ENCODE data around the gene VIPR2. TPM values are rescaled to one million over a fixed set of nuclear protein-coding genes. Genes with fewer than 3 reads are reported as not detected.

VIPR2 gene
- total and polyA plus RNA-seq, 8 donors = 0.28 to 0.80 (median 0.44) TPM

DNA sequence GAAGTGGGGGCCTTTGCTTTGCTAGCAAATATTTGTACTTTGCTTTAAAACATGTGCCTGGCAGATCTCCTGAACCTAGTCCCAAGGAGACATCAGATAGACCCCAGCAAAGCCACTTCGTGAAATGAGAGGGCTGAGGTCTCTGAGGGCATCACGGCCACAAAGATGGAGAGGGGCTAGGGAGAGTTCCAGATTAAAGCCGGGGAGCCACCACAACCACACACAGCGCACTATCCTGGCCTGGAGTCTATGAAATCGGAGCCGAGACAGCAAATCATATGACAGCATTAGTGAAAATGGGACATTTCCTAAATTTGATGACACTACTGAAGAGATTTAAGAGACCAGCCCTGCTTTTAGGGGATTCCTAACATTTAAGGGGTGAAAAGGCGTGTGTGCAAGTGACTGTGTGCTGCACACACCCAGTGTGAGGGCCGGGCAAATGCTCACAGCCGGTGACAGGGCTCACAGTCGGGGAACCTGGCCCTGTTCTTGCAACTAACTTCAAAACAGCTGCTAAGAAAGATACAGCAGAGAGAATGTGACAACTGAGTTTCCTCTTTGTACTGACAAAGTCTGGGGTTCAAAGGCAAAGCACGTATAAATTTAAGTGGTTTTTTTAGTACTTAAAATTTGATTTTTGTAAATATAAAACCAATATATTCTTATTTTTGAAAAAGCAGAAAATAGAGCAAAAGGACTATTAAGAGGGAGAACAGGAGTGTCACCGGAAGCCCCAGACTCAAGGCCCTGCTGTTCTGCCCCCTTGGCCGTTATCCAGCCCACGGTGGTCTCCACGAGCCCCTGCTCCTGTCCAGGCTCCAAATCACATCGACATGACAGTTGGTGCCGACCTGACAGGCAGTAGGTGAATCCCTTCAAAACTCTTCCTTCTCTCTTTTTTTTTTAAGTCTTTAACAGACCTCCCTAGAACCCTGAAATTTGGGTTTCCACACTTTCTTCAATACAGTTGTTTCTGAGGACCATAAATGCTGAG is 49.5 kb downstream of the VIPR2 start:
- no peak for DNase-seq
- no peak overlapping the region for H3K27ac ChIP-seq
- no peaks in the 10 kb centered on the region for H3K9me3 ChIP-seq
- no peaks in the 10 kb centered on the region for H3K36me3 ChIP-seq
- H3K27me3 ChIP-seq = no peaks in the 10 kb centered on the region
- no peak for ATAC-seq
- H3K4me1 ChIP-seq = no peaks in the 10 kb centered on the region
- H3K4me3 ChIP-seq = no peak overlapping the region
- intact Hi-C loops (cut with DNase I) = no loop called here
- TF ChIP-seq, protein P1, sequence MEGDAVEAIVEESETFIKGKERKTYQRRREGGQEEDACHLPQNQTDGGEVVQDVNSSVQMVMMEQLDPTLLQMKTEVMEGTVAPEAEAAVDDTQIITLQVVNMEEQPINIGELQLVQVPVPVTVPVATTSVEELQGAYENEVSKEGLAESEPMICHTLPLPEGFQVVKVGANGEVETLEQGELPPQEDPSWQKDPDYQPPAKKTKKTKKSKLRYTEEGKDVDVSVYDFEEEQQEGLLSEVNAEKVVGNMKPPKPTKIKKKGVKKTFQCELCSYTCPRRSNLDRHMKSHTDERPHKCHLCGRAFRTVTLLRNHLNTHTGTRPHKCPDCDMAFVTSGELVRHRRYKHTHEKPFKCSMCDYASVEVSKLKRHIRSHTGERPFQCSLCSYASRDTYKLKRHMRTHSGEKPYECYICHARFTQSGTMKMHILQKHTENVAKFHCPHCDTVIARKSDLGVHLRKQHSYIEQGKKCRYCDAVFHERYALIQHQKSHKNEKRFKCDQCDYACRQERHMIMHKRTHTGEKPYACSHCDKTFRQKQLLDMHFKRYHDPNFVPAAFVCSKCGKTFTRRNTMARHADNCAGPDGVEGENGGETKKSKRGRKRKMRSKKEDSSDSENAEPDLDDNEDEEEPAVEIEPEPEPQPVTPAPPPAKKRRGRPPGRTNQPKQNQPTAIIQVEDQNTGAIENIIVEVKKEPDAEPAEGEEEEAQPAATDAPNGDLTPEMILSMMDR (IDR thresholded peaks at IDR 0.05) = no peak

DNA sequence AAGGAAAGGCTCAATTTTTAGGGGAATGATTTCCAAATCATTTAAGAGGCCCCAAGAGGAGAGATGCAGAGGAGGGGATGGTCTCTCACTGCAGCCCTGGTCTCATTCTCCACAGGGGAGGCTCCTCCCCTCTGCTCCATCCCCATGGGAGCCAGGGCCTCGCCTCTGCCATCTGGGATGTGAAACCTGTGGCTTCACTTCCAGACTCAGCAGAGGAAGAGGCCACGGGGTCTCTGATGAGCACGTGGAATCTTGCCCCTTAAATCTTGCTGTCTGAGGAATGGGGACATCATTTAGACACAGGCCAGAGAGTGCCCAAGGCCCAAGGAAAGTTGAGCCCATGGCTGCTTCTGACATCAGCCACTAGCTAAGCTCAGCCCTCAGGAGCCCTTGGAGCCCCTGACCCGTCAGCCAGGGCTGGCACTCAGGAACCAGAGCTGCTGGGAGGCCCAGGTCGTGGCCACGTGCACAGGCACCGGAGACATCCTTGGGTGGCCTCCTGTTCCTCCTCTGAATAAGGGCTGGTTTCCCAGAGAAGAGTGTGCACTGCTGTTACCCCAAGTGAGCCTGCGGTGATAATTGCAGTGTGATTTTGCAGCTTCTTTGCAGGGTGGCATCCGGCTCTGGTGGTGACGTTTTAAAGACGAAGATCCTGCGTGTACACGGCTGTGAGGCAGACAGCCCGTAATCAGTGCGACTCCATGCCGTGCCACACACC is 50.5 kb downstream of the VIPR2 start:
- Histone ChIP-seq H3K9me3 (no peaks in the 10 kb centered on the region), H3K36me3 (no peaks in the 10 kb centered on the region), H3K4me3 (no peak overlapping the region), H3K27me3 (no peaks in the 10 kb centered on the region), H3K27ac (no peak overlapping the region), H3K4me1 (no peaks in the 10 kb centered on the region)
- intact Hi-C loops (cut with DNase I) = no loop called here
- ATAC-seq = no peak
- DNase-seq = no peak
- TF ChIP-seq, protein P1 (IDR thresholded peaks at IDR 0.05) = no peak

DNA sequence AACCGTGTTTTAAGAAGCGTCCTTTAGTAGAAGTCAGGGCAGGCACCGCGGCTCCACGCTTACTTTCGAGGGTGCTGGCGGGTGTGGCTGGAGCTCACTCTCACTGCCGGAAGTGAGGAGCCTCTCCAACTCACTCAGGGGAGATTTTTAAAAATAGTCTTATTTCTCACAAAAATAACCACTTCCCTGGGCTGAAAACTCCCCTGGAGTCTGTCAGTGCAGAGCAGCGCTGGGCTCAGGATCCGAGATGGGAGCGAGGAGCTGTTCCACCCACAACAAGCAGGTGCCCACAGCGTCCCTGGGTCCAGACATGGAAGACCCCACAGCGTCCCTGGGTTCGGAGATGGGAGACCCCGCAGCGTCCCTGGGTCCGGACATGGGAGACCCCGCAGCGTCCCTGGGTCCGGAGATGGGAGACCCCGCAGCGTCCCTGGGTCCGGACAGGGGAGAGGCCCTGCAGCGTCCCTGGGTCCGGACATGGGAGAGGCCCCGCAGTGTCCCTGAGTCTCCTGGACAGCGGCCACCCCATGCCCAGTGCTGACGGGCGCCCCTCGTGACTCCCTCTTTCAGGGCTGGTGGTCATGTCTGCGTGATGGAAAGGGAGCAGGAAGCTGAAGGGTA is 51.2 kb downstream of the VIPR2 start:
- Histone ChIP-seq H3K27me3 (no peaks in the 10 kb centered on the region), H3K4me1 (no peaks in the 10 kb centered on the region), H3K36me3 (no peaks in the 10 kb centered on the region), H3K27ac (no peak overlapping the region), H3K9me3 (no peaks in the 10 kb centered on the region), H3K4me3 (no peak overlapping the region)
- ATAC-seq = no peak
- intact Hi-C loops (cut with DNase I) = no loop called here
- peak in 1 of 4 donors; percentile 74 for DNase-seq
- TF ChIP-seq, protein P1 (IDR thresholded peaks at IDR 0.05) = no peak

DNA sequence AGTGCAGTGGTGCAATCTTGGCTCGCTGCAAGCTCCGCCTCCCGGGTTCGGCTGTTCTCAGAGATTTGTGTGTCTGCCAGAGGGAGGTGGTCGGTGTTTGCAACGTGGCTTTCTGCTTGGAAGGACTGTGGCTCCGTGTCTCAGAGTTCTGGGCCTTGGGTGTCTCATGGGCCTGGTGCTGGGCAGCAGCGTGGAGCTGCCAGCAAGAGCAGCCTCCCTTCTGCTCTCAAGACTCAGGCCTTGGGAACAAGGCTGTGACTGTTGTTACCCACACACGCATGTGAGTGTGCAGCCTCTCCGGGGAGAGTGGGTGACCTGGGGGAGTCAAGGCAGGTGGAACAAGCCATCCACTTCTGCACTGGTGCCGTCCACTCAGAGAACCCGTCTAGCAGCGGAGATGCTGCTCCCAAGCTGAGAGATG is 52.0 kb downstream of the VIPR2 start:
- TF ChIP-seq, protein P1 (IDR thresholded peaks at IDR 0.05) = no peak
- no peaks in the 10 kb centered on the region for H3K9me3 ChIP-seq
- no peak overlapping the region for H3K4me3 ChIP-seq
- intact Hi-C loops (cut with DNase I) = no loop called here
- no peaks in the 10 kb centered on the region for H3K4me1 ChIP-seq
- ATAC-seq = no peak
- no peaks in the 10 kb centered on the region for H3K27me3 ChIP-seq
- no peaks in the 10 kb centered on the region for H3K36me3 ChIP-seq
- no peak for DNase-seq
- H3K27ac ChIP-seq = no peak overlapping the region
